ENCODE measurements around the gene NCOA4.
"Not testable (repeated sequence)": the region's sequence is repeated elsewhere in the genome, so short reads cannot be mapped to it uniquely, and the experiment has no call there.

- TF ChIP-seq, protein P1, sequence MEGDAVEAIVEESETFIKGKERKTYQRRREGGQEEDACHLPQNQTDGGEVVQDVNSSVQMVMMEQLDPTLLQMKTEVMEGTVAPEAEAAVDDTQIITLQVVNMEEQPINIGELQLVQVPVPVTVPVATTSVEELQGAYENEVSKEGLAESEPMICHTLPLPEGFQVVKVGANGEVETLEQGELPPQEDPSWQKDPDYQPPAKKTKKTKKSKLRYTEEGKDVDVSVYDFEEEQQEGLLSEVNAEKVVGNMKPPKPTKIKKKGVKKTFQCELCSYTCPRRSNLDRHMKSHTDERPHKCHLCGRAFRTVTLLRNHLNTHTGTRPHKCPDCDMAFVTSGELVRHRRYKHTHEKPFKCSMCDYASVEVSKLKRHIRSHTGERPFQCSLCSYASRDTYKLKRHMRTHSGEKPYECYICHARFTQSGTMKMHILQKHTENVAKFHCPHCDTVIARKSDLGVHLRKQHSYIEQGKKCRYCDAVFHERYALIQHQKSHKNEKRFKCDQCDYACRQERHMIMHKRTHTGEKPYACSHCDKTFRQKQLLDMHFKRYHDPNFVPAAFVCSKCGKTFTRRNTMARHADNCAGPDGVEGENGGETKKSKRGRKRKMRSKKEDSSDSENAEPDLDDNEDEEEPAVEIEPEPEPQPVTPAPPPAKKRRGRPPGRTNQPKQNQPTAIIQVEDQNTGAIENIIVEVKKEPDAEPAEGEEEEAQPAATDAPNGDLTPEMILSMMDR (IDR thresholded peaks at IDR 0.05 in 4 of 5, conservative IDR thresholded peaks at IDR 0.05 in 1 of 5), result not testable (repeated sequence)
- TF ChIP-seq POLR2A (IDR thresholded peaks at IDR 0.05), result not testable (repeated sequence)
These were observed 30.5 kb downstream of the NCOA4 start for GRCh38 chr10:45999955-46000354.

Data from gastrocnemius medialis (tissue), 4 donors.